Transverse colon (tissue), 4 donors: ENCODE results near the gene SPIB.
A peak's percentile ranks its signal among the peaks of the same experiment; 100 is the strongest.

Source experiments
- EP300 ChIP-seq: sonication (generic); formaldehyde crosslinking; IDR thresholded peaks from one replicate; pipeline ENCODE4 v1.6.1; 2017; ENCODE audit warnings: antibody characterized with exemption, low read depth
- POLR2AphosphoS5 ChIP-seq, 3 donors: sonication (generic); formaldehyde crosslinking; IDR thresholded peaks; one replicate each; pipeline ENCODE4 v1.6.1; 2016; ENCODE audit warnings: antibody characterized with exemption in 3 of 3
- TF ChIP-seq, protein P1 (sequence below), 5 experiments: fragments of 200-600 bp in 3 of 5; fragments of 450-650 bp in 2 of 5; sonication (generic) in 3 of 5; IDR thresholded peaks; 1 replicate in 2 of 5; 2 replicates in 3 of 5; pipeline ENCODE4 v1.5.1; 2016 to 2017; ENCODE audit warnings: antibody characterized with exemption in 5 of 5, inconsistent platforms in 3 of 5, mild to moderate bottlenecking in 2 of 5, moderate library complexity in 1 of 5

DNA sequence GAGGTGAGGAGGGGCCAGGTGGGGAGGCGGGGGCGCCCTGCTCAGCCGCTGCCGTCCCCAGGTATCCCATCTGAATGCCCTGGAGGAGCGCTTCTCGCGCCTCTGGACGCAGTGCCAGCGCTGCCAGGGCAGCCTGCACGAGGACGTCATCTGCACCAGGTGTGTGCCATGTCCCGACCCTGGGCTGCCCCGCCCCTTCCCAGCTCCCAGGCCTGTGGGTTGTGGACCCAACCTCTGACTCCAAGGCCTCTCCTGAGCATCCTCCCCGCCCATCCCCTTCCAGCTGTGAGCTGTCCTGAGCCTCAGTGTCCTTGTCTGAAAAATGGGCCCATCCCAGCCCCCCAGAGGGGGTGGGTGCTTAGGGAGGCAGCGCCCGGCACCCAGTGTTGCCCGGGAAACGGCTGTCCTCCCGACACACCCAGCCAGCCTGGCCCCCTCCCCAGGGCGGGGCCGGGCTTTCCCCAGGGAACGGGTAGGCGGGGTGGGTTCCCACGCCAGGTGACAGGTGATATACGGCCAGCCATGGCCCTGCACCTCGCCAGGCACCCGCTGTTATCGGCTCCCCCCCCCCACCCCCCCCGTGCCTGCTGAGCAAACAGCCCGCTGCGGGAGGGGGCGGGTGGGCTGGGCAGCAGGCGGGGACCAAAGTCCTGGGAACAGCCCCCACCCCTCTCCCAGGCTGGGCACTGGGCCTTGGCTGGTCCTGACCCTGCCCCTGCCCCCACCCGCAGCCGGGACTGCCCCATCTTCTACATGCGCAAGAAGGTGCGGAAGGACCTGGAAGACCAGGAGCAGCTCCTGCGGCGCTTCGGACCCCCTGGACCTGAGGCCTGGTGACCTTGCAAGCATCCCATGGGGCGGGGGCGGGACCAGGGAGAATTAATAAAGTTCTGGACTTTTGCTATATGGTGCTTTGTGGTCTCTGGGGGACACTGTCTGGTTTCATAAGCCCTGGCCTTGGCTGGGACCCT lies 1.3 kb upstream of the SPIB start:
- no peak for TF ChIP-seq POLR2AphosphoS5 (IDR thresholded peaks at IDR 0.05)
- TF ChIP-seq, protein P1, sequence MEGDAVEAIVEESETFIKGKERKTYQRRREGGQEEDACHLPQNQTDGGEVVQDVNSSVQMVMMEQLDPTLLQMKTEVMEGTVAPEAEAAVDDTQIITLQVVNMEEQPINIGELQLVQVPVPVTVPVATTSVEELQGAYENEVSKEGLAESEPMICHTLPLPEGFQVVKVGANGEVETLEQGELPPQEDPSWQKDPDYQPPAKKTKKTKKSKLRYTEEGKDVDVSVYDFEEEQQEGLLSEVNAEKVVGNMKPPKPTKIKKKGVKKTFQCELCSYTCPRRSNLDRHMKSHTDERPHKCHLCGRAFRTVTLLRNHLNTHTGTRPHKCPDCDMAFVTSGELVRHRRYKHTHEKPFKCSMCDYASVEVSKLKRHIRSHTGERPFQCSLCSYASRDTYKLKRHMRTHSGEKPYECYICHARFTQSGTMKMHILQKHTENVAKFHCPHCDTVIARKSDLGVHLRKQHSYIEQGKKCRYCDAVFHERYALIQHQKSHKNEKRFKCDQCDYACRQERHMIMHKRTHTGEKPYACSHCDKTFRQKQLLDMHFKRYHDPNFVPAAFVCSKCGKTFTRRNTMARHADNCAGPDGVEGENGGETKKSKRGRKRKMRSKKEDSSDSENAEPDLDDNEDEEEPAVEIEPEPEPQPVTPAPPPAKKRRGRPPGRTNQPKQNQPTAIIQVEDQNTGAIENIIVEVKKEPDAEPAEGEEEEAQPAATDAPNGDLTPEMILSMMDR (IDR thresholded peaks at IDR 0.05), result no peak
- peak; percentile 17 for TF ChIP-seq EP300
